PC-9 (cell line): ENCODE results near the gene TGFBR3.

Experiments
- EZH2 ChIP-seq: fragments of 200-600 bp; sonication (generic); IDR thresholded peaks from 2 replicates; pipeline ENCODE4 v1.8.0; 2017; ENCODE audit warnings: antibody characterized with exemption, low read depth
- TF ChIP-seq, protein P1 (sequence below): fragments of 200-600 bp; sonication (generic); conservative IDR thresholded peaks from 2 replicates; pipeline ENCODE4 v1.6.1; 2017; ENCODE audit warnings: mixed run types, antibody characterized with exemption, mild to moderate bottlenecking, moderate library complexity

DNA sequence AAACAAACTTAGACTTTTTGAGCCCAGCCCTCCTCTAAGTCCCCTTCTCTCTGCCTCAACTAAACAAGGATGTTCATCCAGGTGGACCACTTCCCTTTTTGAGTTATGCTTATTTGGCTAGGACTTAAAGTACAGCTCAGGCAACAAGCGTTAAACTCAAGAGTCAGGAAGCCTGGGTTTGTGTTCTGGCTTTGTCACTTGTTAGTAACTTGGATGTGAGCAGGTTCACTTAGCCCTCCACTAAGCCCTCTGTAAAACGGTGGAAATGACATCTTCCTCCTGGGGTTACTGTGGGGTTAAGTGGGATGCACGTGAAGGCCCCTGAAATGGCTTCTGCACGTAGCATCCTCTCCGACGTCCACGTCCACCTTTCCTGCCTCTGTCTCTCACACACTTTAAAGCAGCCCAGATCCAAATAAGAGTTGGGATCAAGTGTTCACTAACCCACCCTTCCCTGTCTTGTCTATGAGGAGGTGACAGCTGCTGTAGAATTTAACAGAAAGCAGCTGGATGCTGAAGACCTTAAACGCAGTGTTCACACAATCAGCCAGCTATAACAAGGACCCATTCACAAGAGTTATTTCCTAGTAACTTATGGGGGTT lies 152.7 kb downstream of the TGFBR3 start:
- TF ChIP-seq, protein P1, sequence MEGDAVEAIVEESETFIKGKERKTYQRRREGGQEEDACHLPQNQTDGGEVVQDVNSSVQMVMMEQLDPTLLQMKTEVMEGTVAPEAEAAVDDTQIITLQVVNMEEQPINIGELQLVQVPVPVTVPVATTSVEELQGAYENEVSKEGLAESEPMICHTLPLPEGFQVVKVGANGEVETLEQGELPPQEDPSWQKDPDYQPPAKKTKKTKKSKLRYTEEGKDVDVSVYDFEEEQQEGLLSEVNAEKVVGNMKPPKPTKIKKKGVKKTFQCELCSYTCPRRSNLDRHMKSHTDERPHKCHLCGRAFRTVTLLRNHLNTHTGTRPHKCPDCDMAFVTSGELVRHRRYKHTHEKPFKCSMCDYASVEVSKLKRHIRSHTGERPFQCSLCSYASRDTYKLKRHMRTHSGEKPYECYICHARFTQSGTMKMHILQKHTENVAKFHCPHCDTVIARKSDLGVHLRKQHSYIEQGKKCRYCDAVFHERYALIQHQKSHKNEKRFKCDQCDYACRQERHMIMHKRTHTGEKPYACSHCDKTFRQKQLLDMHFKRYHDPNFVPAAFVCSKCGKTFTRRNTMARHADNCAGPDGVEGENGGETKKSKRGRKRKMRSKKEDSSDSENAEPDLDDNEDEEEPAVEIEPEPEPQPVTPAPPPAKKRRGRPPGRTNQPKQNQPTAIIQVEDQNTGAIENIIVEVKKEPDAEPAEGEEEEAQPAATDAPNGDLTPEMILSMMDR = no peak
- TF ChIP-seq EZH2 = no peak
